Measurements from ENCODE around the gene PTP4A1.
A peak's percentile ranks its signal among the peaks of the same experiment; 100 is the strongest.
"Not testable (repeated sequence)": the region's sequence is repeated elsewhere in the genome, so short reads cannot be mapped to it uniquely, and the experiment has no call there.

Gene PTP4A1

DNA sequence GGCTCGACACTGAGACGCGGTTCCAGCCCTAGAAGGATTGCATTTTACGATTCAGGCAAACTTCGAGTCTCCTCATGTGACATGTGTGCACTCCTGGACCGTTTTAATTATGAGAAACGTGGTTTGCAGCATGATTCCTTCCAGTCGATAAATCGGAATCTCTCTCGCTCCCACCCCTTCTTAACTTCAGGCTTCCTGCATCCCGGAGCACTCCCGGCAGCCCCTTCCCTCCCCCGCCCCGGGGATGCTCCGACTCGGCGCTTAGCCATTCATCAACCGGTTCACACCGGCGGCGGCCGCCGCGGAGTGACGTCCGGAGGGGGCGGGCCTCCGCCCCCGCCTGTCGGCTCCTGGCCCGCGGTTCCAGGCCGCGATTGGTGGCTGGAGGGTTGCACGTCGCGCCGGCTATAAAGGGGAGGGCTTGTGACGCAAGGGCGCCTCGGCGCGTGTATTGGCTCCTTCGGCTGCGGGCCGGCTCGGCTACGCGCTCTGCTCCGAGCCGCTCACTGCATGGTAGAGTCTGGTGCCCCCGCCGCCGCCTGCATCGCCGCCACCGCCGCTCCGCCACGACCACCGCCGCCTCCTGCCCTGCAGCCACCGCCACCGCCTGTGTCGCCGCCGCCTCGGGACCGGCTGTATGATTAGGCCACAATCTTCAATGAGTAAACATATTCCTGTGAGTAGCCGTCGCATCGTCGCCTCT lies at the start of gene PTP4A1, which contains the start of gene LOC128125822:
Gene PTP4A1, plus strand, starts transcription at position 437 of the 703 bp plus-strand sequence. CDS start 4,401 bp downstream, outside the sequence.
Gene LOC128125822, plus strand, starts transcription at position 437 of the 703 bp plus-strand sequence.
- DNase-seq (ENCODE audit: low read depth), result peak; percentile 97

DNA sequence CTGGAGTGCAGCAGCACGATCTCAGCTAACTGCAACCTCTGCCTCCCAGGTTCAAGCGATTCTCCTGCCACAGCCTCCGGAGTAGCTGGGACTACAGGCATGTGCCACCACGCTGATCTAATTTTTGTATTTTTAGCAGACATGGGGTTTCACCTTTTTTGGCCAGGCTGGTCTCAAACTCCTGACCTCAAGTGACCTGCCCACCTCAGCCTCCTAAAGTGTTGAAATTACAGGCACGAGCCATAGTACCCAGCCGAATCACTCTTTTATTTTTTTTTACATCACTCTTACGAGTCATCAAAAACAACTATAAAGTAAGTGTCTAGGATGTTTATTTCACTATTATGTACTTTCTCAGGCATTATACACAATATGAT lies 49.4 kb upstream of the PTP4A1 start:
- not testable (repeated sequence) for DNase-seq (ENCODE audit: low read depth)

DNA sequence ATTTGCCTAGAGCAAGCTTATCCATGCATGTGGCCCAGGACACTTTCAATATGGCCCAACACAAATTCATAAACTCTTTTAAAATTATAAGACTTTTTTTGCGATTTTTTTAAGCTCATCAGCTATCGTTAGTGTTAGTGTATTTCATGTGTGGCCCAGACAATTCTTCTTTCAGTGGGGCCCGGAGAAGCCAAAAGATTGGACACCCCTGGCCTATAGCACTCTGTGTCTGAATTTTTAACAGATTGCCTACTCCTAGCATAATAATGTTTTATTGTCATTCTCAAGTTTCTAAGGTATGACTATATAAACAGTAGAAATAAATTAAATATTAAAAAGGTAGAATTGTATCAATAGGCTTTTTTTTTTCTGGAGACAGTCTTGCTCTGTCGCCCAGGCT lies 48.6 kb upstream of the PTP4A1 start:
- DNase-seq (ENCODE audit: low read depth), result no peak

DNA sequence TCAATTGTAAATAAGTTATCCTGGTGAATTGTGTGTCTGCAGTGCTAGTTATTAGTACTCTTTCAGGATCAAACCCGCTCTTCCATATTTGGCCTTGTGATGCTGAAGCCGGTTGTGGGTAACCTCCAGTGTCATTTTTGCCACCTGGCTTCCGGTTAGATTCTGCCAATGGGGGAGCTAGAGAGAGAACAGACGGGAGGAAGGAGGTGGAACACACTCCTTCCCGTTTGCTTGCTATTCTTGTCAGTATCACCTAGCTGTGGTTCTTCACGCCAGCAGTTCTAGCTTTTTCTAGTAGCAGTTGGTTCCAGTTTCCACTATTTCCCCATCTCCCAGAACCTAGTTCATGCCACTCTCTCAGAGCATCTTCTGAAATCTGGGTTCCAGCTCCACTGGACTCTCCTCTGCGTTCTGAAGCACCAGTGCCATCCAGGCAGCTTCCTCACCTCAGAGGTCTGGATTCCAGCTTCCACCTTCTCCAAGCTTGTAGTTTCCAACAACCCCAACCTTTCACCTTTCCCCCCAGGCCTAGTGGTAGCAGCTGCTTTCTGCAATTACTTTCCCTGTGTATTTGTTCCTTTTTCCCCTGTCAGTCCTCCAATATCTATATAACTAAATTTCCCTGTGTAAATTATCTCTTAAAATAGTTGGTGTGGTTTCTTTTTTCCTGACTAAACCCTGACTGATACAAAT lies 46.9 kb upstream of the PTP4A1 start:
- DNase-seq (ENCODE audit: low read depth), result no peak

DNA sequence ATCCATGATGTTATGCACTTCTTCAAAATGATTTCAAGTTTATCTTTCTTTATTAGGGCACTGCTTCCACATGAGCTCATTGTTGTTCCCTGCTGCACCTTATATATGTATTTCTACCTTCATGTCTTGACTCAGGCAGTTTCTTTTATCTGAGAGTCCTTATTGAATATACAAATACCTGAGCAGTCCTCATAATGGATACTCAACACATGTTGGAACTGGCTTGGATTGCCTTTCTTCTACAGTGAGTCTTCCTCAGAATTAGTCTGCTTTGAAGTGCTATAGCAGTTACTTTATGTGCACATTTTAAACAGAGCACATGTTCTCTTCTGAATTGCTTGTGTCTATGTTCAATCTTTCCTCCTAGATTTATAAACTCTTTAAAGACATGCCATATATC lies 45.3 kb upstream of the PTP4A1 start:
- no peak for DNase-seq (ENCODE audit: low read depth)

DNA sequence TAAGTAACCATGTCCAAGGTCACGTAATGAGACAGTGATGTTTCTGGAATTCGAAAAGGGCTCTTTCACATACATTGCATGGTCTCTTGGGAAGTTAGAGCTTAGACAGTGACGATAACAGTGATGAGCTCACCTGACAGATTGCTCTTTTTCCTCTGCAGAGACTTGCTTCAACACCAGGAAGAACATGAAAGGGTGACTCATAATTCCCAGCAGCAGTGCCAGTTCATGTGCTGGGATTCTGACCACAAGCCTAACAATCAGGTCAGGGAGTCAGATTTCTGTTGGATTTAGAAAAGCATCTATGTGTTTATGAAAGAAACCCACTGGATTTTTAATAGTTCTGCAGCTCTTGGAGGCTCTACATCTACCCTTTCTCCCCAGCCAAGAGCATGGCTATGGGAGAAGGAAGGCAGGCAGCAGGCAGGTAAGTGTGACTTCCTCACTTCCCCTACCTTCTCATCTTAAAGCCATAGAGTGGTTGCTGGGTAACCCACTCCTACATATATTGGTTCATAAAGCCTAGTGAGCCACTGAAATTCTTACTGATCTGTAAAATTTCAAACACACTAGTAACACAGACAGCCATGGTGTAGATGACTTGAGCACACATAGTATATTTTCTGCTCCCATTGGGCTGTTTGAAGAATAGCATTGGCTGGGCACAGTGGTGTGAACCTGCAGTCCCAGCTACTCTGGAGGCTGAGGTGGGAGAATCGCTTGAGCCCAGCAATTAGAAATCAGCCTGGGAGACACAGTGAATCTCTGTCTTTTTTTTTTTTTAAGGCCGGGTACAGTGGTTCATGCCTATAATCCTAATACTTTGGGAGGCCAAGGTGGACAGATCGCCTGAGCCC lies 44.4 kb upstream of the PTP4A1 start:
- DNase-seq (ENCODE audit: low read depth), result peak; percentile 95

DNA sequence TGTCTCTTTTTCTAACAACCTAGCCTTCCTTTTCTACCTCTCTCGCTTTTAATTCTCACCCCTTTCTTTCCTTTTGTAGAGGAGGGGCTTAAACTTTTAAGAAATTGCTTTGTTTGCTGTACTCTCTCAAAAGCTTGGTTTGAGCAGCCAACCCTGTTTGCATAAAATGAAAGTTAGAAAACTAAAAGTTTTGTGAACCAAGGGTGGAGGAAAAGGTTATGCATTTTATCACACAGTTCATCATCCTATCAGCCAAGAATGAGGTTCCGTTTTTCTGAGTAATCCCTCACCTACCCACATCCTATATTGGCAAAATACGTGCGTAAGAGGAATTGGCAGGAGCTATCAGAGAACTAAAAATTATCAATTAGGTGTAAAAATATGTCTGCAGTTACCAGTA lies 42.8 kb upstream of the PTP4A1 start:
- DNase-seq (ENCODE audit: low read depth), result no peak

DNA sequence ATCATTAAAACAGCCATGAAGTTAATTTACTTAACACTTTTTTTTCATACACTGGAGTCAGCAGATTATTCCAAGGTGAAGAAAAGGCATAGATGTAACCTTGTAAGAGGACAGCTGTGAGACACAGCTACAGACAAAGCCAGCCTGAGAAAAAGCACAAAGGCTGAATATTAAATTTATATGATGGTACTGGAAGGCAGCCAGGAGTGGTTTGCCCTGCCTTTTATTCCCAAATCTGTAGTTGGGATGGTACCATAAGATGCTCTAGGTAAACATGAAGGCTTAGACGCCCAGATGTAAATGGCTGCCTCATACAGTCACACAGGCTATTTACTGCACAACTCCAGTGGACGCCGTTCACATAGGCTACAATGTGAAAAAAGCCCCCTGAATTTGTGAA lies 42.1 kb upstream of the PTP4A1 start:
- DNase-seq (ENCODE audit: low read depth), result no peak

DNA sequence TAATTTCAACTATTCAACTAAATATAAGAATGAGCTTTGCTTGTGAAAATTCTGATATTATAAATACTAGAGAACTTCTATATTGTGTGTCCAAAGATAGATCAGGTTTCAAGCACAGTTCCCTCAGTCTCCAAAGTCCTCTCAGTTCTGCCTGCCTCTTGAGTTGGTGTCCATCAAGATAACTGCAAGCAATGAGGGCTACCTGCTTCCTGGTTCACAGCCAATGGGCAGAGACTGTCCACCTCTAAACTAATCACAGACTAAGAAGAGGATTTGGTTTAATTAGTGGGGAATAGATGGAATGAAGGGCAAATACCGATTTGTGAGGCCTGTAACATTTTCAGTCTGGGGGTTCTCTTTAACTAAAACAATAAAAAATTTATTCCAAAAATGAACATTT lies 41.3 kb upstream of the PTP4A1 start:
- no peak for DNase-seq (ENCODE audit: low read depth)

DNA sequence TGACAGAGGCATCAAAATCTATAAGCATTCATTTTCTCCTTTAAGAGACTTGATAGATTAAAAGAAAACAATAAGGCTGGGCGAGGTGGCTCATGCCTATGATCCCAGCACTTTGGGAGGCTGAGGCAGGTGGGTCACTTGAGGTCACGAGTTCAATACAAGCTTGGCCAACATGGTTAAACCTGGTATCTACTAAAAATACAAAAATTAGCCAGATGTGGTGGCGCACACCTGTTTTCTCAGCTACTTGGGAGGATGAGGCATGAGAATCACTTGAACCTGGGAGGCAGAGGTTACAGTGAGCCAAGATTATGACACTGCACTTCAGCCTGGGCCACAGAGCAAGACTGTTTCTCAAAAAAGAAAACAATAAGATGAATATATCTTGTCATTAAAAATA lies 39.3 kb upstream of the PTP4A1 start:
- no peak for DNase-seq (ENCODE audit: low read depth)

DNA sequence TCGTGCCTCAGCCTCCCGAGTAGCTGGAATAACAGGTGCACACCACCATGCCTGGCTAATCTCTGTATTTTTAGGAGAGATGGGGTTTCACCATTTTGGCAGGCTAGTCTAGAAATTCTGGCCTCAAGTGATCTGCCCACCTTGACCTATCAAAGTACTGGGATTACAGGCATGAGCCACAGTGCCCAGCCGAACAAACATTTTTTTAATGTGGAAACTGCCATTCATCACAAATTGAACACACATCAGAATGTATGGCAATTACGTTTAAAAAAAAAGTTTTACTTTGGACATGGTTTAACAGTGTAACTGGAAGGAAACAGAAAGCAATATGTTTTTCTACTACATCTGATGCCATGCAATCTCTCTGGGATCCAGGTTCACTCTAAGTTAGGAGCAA lies 38.3 kb upstream of the PTP4A1 start:
- DNase-seq (ENCODE audit: low read depth), result no peak

DNA sequence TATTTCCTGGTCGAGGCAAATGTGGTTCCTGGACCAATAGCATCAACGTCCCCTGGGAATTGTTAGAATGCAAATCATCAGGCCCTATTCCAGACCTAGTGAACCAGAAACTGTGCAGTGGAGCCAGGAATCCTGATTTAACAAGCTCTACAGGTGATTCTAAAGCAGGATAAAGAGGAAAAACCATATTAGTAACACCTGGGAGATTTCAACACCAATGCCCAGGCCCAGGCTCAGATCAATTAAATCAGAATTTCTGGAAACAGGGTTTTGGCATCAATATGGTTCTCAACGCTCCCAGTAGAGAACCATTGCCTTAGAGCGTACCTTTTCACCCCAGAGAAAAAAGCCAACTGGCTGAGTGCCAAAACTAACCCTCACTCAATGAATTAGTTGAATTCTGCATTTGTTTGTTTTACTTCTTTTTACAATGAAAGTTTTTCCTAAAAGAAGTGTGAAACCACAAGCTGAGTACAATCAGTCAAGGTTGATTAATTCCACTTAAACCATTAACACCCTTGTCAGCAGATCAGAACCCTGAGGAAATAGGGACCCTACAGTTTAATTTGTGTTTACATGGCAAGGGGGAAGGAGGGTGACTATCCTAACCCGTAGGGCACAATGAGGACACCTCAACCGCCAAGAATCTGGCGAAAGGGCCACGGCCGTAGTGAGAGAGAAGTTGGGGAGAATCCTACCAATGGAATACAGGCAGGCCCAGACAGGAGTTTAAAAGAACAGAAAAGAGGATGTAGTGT lies 34.9 kb upstream of the PTP4A1 start:
- DNase-seq (ENCODE audit: low read depth), result no peak

DNA sequence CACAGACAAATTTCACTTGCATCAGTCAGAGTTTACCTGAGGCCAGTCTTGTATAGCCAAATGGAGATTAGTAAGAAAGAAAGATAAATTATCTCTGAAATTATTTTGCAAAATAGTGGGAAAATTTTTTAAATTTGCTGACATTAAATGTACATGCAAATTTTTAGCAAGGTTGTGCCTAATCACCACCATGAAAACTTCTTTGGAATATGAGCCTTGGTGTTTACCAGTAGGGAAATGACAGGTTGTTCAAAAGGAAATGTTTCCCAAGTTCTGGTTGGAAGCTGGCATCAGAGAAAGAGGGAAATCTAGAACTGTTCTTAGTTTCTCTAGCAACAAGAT lies 34.4 kb upstream of the PTP4A1 start:
- no peak for DNase-seq (ENCODE audit: low read depth)

DNA sequence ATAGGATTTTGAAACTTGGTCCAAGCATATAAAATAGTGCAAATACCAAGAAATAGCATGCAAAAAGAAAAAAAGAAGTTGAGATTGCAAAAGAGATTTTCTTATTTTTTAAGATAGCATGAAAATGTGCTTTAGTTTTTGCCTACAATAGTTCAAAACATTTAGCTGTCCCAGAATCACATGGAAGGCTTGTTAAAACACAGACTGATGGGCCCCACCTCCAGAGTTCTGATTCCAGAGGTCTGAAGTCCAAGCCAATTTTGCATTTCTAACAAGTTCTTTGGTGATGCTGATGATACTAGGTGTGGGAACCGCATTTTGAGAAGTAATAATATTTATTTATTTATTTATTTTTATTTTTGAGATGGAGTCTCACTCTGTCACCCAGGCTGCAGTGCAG lies 33.7 kb upstream of the PTP4A1 start:
- no peak for DNase-seq (ENCODE audit: low read depth)

DNA sequence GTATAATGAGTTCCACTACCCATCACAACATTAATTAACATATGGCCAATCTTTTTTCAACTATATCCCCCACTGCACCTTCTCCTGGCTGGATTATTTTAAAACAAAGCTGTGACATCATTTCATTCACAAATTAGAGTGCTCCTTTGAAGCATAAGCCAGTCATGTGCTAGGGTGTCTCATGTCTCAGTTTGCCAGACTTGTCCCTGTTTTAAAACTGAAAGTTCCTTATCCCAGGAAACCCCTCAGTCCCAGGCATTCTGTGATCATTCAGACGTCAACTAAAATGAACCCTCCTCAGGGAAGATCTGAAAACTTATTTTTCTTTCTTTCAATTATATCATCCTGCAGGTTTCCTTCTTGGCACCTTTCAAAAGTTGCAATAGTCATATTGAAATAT lies 29.3 kb upstream of the PTP4A1 start:
- no peak for DNase-seq (ENCODE audit: low read depth)

DNA sequence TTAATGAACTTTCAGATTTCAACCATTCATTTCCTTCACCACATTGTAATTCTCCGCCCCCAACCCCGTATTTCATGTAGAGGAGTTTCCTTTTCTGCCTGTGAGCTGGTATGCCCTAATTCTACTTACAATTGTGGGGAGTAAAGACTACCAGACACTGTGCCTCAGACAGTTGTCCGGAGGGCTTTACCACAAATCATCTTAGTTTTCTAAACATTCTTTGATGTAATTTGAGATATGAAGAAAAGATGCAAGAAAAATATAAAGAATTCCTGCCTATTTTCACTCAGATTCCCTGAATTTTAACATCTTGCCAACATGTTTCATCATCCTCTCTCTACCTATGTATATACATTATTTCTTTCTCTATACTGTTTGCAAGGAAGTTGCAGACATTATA lies 28.3 kb upstream of the PTP4A1 start:
- no peak for DNase-seq (ENCODE audit: low read depth)

DNA sequence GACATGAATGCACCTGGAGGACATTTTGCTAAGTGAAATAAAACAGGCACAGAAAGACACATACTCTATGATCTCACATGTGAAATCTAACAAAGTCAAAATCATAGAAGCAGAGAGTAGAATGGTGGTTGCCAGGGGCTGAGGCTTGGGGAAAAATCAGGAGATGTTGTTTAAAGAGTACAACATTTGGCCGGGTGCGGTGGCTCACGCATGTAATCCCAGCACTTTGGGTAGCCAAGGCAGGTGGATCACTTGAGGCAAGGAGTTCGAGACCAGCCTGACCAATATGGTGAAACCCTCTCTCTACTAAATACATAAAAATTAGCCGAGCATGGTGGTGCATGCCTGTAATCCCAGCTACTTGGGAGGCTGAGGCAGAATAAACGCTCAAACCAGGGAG lies 26.0 kb upstream of the PTP4A1 start:
- DNase-seq (ENCODE audit: low read depth), result no peak

DNA sequence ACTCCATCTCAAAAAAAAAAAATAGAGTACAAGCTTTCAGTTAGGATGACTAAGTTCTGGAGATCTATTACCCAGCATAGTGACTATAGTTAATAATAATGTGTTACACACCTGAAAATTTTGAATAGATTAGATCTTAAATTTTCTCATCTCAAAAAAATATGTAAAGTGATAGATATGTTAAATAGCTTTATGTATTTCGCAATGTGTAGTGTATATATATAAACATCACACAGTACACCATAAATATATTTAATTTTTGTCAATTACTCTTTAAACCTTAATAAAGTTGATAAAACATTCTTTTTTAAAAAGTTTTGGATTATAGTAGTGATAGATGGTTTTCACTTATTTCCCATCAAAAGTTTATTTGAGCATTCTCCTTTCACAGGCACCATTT lies 25.6 kb upstream of the PTP4A1 start:
- DNase-seq (ENCODE audit: low read depth), result no peak

DNA sequence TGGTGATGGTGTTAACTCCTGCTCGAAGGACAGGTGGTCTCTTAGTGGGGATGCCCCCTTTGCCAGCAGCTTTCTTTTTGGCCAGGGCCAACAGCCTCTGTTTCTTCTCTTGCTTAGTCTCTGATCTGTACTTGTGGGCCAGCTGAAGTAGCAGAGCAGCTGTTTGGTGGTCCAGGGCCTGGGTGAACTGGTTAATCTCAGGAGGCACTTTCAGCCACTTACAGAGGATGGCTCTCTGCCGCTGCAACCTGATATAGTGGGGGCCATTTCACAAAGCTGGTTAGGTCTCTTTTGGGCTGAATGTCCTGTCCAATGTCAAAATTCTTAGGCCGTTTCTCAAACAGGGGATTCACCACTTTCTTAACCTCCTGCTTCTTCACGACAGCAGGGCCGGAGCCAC lies 23.2 kb upstream of the PTP4A1 start:
- DNase-seq (ENCODE audit: low read depth), result no peak

DNA sequence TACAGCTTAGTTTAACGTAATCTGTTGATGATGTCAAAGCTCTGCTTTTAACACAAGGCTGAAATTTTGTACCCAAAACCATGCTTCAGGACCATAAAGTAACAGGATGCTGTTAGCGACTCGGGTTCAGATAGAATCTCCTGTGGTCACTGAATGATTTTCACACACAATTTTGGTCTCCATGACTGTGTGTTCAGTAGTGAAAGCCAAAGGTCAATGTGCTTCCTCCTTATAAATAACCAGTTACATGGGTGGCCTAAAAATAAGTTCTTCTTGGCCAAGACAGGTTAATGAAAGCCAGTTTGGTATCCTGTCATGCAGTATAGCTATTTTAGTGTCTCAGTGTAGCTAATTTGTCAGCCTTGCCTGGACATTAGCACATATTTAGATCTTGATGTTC lies 19.1 kb upstream of the PTP4A1 start:
- DNase-seq (ENCODE audit: low read depth), result no peak

DNA sequence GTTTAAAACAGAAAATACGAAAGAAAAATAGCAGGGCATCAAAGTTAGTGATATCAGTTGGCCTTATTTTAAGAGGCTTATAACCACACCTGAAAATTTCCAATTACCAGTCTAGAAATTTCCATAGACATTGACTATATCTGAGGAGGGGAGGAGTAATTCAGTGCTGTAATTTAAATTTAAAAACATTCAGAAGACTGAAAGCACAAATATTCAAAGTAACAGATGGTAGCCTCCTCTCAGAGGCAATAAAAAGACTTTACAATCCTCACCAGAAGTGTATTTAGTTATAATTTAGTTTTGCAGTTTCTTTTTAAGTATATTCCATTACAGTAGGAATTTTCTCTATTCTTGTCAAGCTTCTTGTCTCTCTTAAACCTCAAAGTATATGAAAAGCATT lies 18.4 kb upstream of the PTP4A1 start:
- no peak for DNase-seq (ENCODE audit: low read depth)

DNA sequence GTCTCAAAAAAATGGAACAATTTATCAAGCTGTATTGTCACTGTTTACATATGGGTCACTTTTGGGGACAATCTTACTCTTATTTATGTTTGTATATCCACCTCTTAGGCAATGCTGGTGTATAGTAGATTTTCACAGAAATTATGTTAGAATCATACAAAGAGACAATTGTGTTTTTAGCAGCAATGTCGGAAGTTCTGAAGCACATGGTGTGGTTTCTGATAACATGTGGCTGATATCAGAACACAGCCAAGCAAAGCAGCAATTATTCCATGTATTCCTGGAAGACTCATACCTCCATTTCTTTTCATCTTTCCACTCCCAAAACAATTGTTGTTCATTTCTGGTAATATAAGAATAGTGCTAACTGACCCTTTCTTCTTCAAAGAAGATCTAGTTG lies 17.5 kb upstream of the PTP4A1 start:
- no peak for DNase-seq (ENCODE audit: low read depth)

All from fibroblast of the conjunctiva (primary cell).